ENCODE data around the gene SSBP4. TPM values are rescaled to one million over a fixed set of nuclear protein-coding genes. Genes with fewer than 3 reads are reported as not detected.
A peak's percentile ranks its signal among the peaks of the same experiment; 100 is the strongest.

Gene SSBP4
- total and polyA plus RNA-seq, 2 of the 4 experiments (the other 2 are of a cell fraction): 14.9 to 39.7 TPM

- TF ChIP-seq USF2 (IDR thresholded peaks at IDR 0.05; ENCODE audit: low read depth, low read length): no peak
These were observed 21.7 kb upstream of the SSBP4 start, which contains the start of gene LRRC25 (continued) for GRCh38 chr19:18397242-18398202.

GRCh38 chr19:18399008-18399407 lies 20.2 kb upstream of the SSBP4 start:
- Histone ChIP-seq H3K14ac (replicated peaks; ENCODE audit: low read depth, low read length) (no peak overlapping the region), H3K56ac (ENCODE audit: extremely low read depth, insufficient read depth, low read length) (no peak overlapping the region), H3K27me3 (ENCODE audit: control insufficient read depth, insufficient read depth, low read length) (no peaks in the 10 kb centered on the region), H2AK9ac (replicated peaks; ENCODE audit: low read depth, low read length, poor library complexity) (no peak overlapping the region), H4K91ac (ENCODE audit: insufficient read depth, low read depth, low read length) (no peak overlapping the region), H2BK120ac (ENCODE audit: low read depth, low read length) (peak overlapping the region; percentile 65; the same call in 1 of the 2 replicates), H4K5ac (ENCODE audit: low read depth, low read length) (no peak overlapping the region), H4K8ac (ENCODE audit: low read depth in 2 of 2, low read length in 2 of 2) (peak overlapping the region in 1 of 2 experiments; percentile 4; a peak in 1 of 4 replicates), H3K4me3 (ENCODE audit: insufficient read depth, low read depth, low read length) (no peak overlapping the region), H3K4me1 (ENCODE audit: control insufficient read depth, insufficient read depth, low read length) (peaks cover 21% of the 10 kb centered on the region), H3K79me1 (ENCODE audit: low read depth in 1 of 2, low read length in 2 of 2) (no peaks in the 10 kb centered on the region), H3K9ac (ENCODE audit: low read depth, low read length) (no peak overlapping the region), H3K4ac (ENCODE audit: low read depth, low read length) (0 out of 2 replicates have a peak overlapping the region, but pooled peaks have one; percentile 34), H3K23ac (ENCODE audit: low read depth, low read length) (no peak overlapping the region), H2BK5ac (ENCODE audit: low read depth, low read length, poor library complexity, severe bottlenecking) (no peak overlapping the region), H3K36me3 (ENCODE audit: control insufficient read depth, insufficient read depth, low read length) (no peaks in the 10 kb centered on the region), H3K18ac (ENCODE audit: low read depth, low read length) (no peak overlapping the region), H2BK20ac (ENCODE audit: low read depth, low read length) (no peak overlapping the region), H2AK5ac (ENCODE audit: low read depth, low read length) (peak overlapping the region; percentile 30; the same call in 1 of the 2 replicates), H3K9me1 (ENCODE audit: insufficient read depth, low read length) (peaks cover 6% of the 10 kb centered on the region; the same call in 1 of the 2 replicates), H3K4me2 (ENCODE audit: low read depth, low read length) (no peak overlapping the region), H2BK15ac (ENCODE audit: low read depth, low read length) (no peak overlapping the region), H3K27ac (ENCODE audit: insufficient read depth, low read length) (peak overlapping the region; percentile 18; the same call in 1 of the 2 replicates), H4K20me1 (ENCODE audit: insufficient read depth, low read length) (no peaks in the 10 kb centered on the region), H2AFZ (replicated peaks; ENCODE audit: low read length, poor library complexity) (no peak overlapping the region), H3K9me3 (ENCODE audit: control insufficient read depth, insufficient read depth, low read length) (no peaks in the 10 kb centered on the region)
- ATAC-seq (ENCODE audit: low read depth) (peak; percentile 80), DNase-seq (peak; percentile 87)
- intact Hi-C loops (cut with micrococcal nuclease): no loop called here
- POLR2A ChIA-PET (ENCODE audit: unreplicated experiment): interaction anchor here (0.6 kb wide), 1 partner anchor 57 kb away, joined by 6 read pairs; no protein-coding TSS in a partner anchor
- dilution Hi-C loops (cut with HindIII; ENCODE audit: low sequenced_read_pairs, unreplicated experiment): no loop called here
- CTCF ChIA-PET: interaction anchor here (0.9 to 1.5 kb wide), 2 partner anchors 10 to 11 kb away, joined by 4 read pairs; no protein-coding TSS in a partner anchor
- 0% methylated on average over 4 of the region's 6 CpGs; no CpG with 5 or more reads in 1 of the 2 experiments for WGBS, 2 experiments (ENCODE audit: extremely low coverage in 2 of 2, insufficient read length in 1 of 2)
- in situ Hi-C loops (cut with MboI; ENCODE audit: low sequenced_read_pairs): no loop called here
- no TSS peak for BruUV-seq (replicated peaks)
- no peak for TF ChIP-seq MAZ (IDR thresholded peaks at IDR 0.05; ENCODE audit: borderline replicate concordance, low read depth, low read length)
- TF ChIP-seq FOS (IDR thresholded peaks at IDR 0.05; ENCODE audit: low read depth, low read length): no peak
- peak; percentile 54; the same call in 1 of the 2 replicates for TF ChIP-seq NFE2L2 (IDR thresholded peaks at IDR 0.05; ENCODE audit: low read depth, low read length)
- TF ChIP-seq BHLHE40 (IDR thresholded peaks at IDR 0.05; ENCODE audit: low read depth, low read length): peak; percentile 75
- no peak for TF ChIP-seq CEBPB (IDR thresholded peaks at IDR 0.05; ENCODE audit: low read depth, low read length)
- TF ChIP-seq MAFK (IDR thresholded peaks at IDR 0.05; ENCODE audit: low read depth, low read length): peak; percentile 90
- TF ChIP-seq CTCF (conservative IDR thresholded peaks at IDR 0.05; ENCODE audit: low read depth, low read length): no peak
